GM12878 (cell line): Measurements from ENCODE around the gene ENDOU. TPM values are rescaled to one million over a fixed set of nuclear protein-coding genes. Genes with fewer than 3 reads are reported as not detected.

ENCODE experiments used
- ATF7 ChIP-seq: fragments of 450-650 bp; IDR thresholded peaks from 2 replicates; pipeline ENCODE4 v1.6.1; 2016; ENCODE audit warnings: low read depth, mild to moderate bottlenecking
- E4F1 ChIP-seq: fragments of 450-650 bp; IDR thresholded peaks from 2 replicates; pipeline ENCODE4 v1.6.1; 2018; ENCODE audit warnings: borderline replicate concordance, mild to moderate bottlenecking; ENCODE audit not compliant: partially characterized antibody
- NFYA ChIP-seq: IDR thresholded peaks from 2 replicates; pipeline ENCODE4 v1.6.1; 2011; ENCODE audit warnings: low read depth, mild to moderate bottlenecking, low read length, improper control_type of control experiment, borderline replicate concordance
- RCOR1 ChIP-seq: conservative IDR thresholded peaks from 2 replicates; pipeline ENCODE4 v1.6.1; 2012; ENCODE audit warnings: low read depth, low read length, improper control_type of control experiment
- polyA plus RNA-seq, 11 experiments: library from polyadenylated mRNA; depleted of rRNA in 4 of 11; unstranded in 6 of 11; stranded (reverse) in 5 of 11; fragments of >200 nt; fragmentation: Nextera tagmentation in 4 of 11; fragmentation: Illumina TruSeq in 1 of 11; extraction: Ambion mirVana in 4 of 11; extraction: Trizol in 1 of 11; gene quantifications; 1 replicate in 1 of 11; 2 replicates in 10 of 11; pipeline versions ENCODE4 v1.2.1 to v1.2.3, GENCODE V29; 2011 to 2016; ENCODE audit warnings: inconsistent platforms in 2 of 11, missing spikeins in 2 of 11, low read depth in 1 of 11
- total RNA-seq, 4 experiments: library from RNA; depleted of rRNA in 3 of 4; stranded (reverse); fragments of >200 nt in 3 of 4; fragmentation: Illumina TruSeq in 1 of 4; extraction: Trizol in 1 of 4; gene quantifications; 2 replicates each; pipeline versions ENCODE4 v1.2.1 to v1.2.3, GENCODE V29; 2013 to 2021
- TF ChIP-seq, protein P1 (sequence below): IDR thresholded peaks from 2 replicates; pipeline ENCODE4 v1.6.1; 2012; ENCODE audit warnings: low read depth, low read length, improper control_type of control experiment
- TF ChIP-seq, protein P2 (sequence below): fragments of 450-650 bp; IDR thresholded peaks from 2 replicates; pipeline ENCODE4 v1.6.1; 2017; ENCODE audit warnings: low read depth, mild to moderate bottlenecking, moderate library complexity

Gene ENDOU
- total and polyA plus RNA-seq, 10 of the 15 experiments (the other 5 are each of a cell fraction or from before 2014, with no cell fraction given): 0.03 to 0.17 (median 0.10) TPM; not detected in 4

GRCh38 chr12:47729233-47729632, 3.9 kb upstream of the ENDOU start (continued):
- TF ChIP-seq, protein P1, sequence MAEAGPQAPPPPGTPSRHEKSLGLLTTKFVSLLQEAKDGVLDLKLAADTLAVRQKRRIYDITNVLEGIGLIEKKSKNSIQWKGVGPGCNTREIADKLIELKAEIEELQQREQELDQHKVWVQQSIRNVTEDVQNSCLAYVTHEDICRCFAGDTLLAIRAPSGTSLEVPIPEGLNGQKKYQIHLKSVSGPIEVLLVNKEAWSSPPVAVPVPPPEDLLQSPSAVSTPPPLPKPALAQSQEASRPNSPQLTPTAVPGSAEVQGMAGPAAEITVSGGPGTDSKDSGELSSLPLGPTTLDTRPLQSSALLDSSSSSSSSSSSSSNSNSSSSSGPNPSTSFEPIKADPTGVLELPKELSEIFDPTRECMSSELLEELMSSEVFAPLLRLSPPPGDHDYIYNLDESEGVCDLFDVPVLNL: no peak
- TF ChIP-seq RCOR1: no peak
- TF ChIP-seq, protein P2, sequence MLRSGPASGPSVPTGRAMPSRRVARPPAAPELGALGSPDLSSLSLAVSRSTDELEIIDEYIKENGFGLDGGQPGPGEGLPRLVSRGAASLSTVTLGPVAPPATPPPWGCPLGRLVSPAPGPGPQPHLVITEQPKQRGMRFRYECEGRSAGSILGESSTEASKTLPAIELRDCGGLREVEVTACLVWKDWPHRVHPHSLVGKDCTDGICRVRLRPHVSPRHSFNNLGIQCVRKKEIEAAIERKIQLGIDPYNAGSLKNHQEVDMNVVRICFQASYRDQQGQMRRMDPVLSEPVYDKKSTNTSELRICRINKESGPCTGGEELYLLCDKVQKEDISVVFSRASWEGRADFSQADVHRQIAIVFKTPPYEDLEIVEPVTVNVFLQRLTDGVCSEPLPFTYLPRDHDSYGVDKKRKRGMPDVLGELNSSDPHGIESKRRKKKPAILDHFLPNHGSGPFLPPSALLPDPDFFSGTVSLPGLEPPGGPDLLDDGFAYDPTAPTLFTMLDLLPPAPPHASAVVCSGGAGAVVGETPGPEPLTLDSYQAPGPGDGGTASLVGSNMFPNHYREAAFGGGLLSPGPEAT: no peak
- TF ChIP-seq ATF7: no peak
- no peak for TF ChIP-seq E4F1
- no peak for TF ChIP-seq NFYA
